SIG-M5 treated with dmso at 0.1 percent for 504 hours (cell line): ENCODE measurements around the gene PSMB1.
"Not testable (repeated sequence)": the region's sequence is repeated elsewhere in the genome, so short reads cannot be mapped to it uniquely, and the experiment has no call there.

Experiments used
- DNase-seq: peaks from one replicate; lab custom pipeline; 2025; ENCODE audit not compliant: unreplicated experiment; lab: John Stamatoyannopoulos, UW

Gene PSMB1

GRCh38 chr6:170504479-170504878, 48.6 kb downstream of the PSMB1 start:
- DNase-seq = no peak

- no peak for DNase-seq
Measured at GRCh38 chr6:170503414-170503761, 49.7 kb downstream of the PSMB1 start.

GRCh38 chr6:170502733-170503413, 50.2 kb downstream of the PSMB1 start:
- not testable (repeated sequence) for DNase-seq

- not testable (repeated sequence) for DNase-seq
Measured at GRCh38 chr6:170502268-170502667, 50.8 kb downstream of the PSMB1 start.

GRCh38 chr6:170500955-170501590, 52.0 kb downstream of the PSMB1 start:
- DNase-seq = no peak

GRCh38 chr6:170497841-170498301, 55.2 kb downstream of the PSMB1 start:
- DNase-seq = no peak

GRCh38 chr6:170493354-170493753, 59.8 kb downstream of the PSMB1 start:
- DNase-seq = no peak

- DNase-seq = no peak
Measured at GRCh38 chr6:170490259-170490658, 62.8 kb downstream of the PSMB1 start.

GRCh38 chr6:170489836-170490235, 63.3 kb downstream of the PSMB1 start:
- no peak for DNase-seq

- no peak for DNase-seq
Measured at GRCh38 chr6:170487707-170488329, 65.3 kb downstream of the PSMB1 start.

- DNase-seq = no peak
Measured at GRCh38 chr6:170485159-170485558, 67.9 kb downstream of the PSMB1 start.
